Activated CD4-positive, alpha-beta T cell treated with anti-CD3 and anti-CD28 coated beads for 24 hours (primary cell): Measurements from ENCODE around the gene RPS6KA2.
"Not testable (repeated sequence)": the region's sequence is repeated elsewhere in the genome, so short reads cannot be mapped to it uniquely, and the experiment has no call there.

Source experiments
- DNase-seq, 2 donors: peaks; one replicate each; pipeline ENCODE4 v3.0.0-alpha.2; 2020; ENCODE audit warnings: low read depth in 2 of 2

The RPS6KA2 gene

DNA sequence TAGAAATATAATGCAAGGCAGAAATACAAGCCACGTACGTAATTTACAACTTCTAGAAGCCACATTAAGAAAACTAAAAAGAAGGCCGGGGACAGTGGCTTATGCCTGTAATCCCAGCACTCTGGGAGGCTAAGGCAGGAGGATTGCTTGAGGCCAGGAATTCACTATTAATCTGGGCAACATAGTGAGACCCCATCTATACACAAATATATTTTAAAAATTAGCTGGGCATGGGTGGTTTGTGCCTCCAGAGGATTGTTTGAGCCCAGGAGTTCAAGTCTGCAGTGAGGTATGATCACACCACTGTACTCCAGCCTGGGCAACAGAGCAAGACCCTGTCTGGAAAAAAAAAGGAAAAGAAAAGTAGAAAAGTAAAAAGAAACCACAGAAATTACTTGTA, 256.6 kb downstream of the RPS6KA2 start:
- no peak for DNase-seq

GRCh38 chr6:166369782-166370181, 257.3 kb downstream of the RPS6KA2 start:
- no peak for DNase-seq

- no peak for DNase-seq
Observed at GRCh38 chr6:166366921-166367320, 260.1 kb downstream of the RPS6KA2 start.

GRCh38 chr6:166365806-166366205, 261.2 kb downstream of the RPS6KA2 start:
- no peak for DNase-seq

DNA sequence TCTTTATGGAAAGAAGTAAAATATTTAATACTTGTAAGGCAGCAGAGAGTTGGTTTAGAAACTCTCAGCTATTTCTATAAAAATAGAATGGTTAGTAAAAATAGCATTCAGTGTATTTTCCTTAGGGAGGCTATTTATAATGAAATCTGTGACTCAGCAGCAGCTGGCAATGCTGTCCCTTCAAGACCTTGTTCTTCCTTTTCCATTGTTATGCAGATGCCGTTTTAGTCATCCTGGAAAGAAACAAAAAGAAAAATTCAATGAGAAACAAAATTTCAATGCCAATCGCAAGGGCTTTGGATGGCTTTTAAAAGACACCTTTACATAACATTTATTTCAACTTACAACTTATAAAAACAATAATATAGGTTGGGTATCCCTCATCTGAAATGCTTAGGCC, 261.8 kb downstream of the RPS6KA2 start:
- DNase-seq, result no peak

DNA sequence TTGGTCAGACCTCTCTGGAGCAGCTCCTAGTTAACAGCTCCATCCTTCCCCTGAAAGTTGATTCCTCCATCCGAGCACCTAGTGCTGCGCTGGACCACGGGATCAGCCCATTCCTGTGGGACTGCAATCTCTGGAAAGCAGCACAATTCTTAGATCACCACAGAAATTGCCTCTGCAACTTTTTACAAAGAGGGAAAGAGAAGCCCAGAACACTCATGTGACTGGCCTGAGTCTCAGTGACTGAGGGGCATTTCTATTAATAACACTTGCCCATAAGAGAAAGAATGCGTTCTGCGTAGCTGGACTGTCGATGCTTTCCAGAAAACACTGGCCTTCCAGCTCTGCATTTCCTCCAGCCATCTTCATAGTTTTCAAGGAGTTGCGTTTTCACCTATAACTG, 262.6 kb downstream of the RPS6KA2 start:
- no peak for DNase-seq

DNA sequence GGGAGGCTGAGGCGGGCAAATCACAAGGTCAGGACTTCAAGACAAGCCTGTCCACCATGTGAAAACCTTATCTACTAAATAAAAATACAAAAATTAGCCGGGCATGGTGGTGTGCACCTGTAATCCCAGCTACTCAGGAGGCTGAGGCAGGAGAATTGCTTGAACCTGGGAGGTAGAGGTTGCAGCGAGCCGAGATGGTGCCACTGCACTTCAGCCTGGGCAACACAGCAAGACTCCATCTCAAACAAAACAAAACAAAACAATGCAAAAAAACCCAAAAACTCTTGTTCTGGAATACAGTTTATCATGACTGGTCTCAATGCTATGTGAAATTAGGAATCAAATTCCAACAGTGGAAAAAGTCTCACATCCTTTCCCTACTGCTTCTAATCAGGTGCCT, 264.6 kb downstream of the RPS6KA2 start:
- DNase-seq, result not testable (repeated sequence)

DNA sequence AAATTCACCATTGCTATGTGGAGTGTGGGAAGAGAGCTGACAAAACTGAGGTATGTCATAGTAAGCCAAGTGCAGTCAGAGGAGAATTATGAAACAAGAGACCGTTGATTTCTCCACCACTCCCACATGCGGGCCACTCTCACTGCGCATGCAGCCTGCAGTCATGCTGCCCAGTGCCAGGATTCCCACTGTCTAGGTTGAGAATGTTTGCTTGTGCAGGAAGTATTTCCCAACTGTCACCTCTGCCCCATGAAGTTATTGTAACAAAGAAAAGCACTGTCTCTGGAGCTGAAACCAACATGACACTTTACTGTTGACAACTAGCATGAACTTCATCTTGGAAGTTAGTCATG, 266.0 kb downstream of the RPS6KA2 start:
- DNase-seq, result no peak

GRCh38 chr6:166360243-166361076, 266.6 kb downstream of the RPS6KA2 start:
- no peak for DNase-seq
